Stimulated activated naive CD8-positive, alpha-beta T cell treated with anti-CD3 and anti-CD28 coated beads, Interleukin-15, Interleukin-2, amounts not matched to agents 100 U/mL and 50 U/mL, for 24 hours (primary cell): ENCODE measurements around the gene HOXC11.

Experiments used
- ATAC-seq: fragments of 150-1000 bp; cut with Tn5 transposase; one replicate; pipeline ENCODE4 v1.10.0; 2021
- DNase-seq: peaks from one replicate; pipeline ENCODE4 v3.0.0; 2021

The HOXC11 gene

DNA sequence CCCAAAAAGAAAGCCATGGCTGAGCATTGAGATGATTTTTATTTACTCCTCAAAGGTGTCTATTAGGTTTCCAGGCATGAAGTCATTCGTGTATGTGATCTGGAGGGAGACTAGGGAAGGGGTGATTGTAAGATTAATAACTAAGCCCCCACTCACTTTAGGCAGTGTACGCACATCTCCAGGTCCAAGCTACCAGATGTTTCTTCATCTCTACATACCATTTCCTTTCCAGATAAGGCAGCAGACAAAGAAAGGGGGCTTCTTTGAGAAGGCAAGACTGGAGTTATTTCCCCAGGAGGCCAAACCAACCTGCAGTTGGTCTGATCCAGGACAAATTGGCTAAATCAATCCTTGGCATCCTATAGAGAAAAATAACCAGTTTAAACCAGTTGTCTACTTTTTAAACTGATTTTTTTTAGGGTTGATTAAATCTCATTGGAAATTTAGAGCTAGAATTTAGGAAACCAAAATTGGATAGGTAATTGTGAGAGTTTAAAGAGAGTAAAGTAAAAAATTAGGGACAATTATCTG lies 30.4 kb upstream of the HOXC11 start:
- DNase-seq (no peak), ATAC-seq (no peak)

GRCh38 chr12:53944209-53944608 lies 28.7 kb upstream of the HOXC11 start:
- ATAC-seq (no peak), DNase-seq (no peak)

DNA sequence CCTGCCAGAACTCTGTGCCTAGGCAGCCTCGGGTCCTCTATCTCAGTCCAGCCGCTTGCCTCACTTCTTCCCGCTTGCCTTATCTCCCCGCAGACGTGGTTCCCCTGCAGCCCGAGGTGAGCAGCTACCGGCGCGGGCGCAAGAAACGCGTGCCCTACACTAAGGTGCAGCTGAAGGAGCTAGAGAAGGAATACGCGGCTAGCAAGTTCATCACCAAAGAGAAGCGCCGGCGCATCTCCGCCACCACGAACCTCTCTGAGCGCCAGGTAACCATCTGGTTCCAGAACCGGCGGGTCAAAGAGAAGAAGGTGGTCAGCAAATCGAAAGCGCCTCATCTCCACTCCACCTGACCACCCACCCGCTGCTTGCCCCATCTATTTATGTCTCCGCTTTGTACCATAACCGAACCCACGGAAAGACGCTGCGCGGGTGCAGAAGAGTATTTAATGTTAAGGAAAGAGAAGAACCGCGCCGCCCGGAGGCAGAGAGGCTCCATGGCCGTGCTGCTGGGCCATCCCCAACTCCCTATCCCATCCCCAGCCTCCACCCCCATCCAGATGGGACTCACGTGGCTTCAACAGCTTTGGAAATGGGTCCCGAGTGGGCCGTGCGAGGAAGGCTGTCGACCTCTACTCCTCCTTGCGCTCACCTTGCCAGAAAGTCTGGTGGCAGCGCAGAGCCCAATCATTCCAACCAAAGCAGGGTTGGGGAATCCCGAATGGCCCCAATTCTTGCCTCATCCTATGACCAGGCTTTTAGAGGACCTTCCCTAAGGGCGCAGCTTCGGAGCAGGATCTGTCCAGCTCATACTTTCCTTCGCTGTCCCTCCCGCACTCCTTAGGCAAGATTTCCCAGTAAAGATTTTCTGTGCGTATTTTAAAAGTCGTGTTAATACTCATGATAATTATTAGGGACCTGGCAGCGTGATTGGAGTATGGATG lies 27.7 kb upstream of the HOXC11 start:
- ATAC-seq (no peak), DNase-seq (no peak)

- ATAC-seq (no peak), DNase-seq (no peak)
Measured at GRCh38 chr12:53947743-53948142, 25.2 kb upstream of the HOXC11 start.

DNA sequence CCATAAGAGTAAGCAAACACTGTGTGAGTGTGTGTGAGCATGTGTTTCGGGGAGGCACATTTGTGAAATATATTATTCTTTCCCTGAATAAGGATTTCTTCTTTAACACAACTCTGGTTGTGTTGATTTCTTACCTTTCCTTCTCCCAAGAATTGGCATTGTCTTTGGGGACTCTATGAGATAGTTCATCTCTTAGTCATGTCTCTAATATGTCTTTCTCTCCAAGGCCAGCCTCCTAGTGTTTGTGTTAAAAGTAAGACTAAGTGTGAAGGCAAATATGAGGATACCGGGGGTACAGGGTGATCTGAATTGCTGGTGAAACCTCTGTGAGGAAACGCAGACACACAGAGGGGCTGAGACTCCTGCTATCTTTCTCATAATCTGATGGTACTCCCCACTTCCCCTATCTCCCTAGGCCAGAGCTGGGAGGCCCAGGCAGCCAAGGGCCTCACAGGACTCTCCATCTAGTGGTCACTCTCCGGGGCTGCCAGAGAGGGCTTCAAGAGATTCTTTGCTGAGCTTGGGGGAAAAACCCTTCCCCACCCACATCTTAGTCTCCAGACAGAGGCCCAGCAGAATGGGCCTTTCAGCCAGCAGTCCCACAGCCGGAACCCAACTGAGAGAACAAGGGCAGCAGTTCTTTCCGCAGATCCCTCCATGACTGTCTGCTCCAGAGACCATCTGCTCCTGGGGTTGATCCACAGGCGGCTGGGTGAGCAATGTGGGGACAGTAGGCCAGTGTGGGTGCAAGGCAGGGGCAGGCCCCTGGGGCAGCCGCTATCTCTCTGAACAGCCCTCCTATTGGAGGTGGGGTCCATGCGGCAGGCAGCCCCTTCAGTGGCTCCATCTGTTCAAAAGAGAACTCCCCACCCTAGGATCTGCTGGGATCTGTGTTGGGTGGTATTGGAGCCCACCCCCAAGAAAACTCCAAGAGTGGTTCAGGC lies 24.0 kb upstream of the HOXC11 start:
- DNase-seq: no peak
- ATAC-seq: no peak

DNA sequence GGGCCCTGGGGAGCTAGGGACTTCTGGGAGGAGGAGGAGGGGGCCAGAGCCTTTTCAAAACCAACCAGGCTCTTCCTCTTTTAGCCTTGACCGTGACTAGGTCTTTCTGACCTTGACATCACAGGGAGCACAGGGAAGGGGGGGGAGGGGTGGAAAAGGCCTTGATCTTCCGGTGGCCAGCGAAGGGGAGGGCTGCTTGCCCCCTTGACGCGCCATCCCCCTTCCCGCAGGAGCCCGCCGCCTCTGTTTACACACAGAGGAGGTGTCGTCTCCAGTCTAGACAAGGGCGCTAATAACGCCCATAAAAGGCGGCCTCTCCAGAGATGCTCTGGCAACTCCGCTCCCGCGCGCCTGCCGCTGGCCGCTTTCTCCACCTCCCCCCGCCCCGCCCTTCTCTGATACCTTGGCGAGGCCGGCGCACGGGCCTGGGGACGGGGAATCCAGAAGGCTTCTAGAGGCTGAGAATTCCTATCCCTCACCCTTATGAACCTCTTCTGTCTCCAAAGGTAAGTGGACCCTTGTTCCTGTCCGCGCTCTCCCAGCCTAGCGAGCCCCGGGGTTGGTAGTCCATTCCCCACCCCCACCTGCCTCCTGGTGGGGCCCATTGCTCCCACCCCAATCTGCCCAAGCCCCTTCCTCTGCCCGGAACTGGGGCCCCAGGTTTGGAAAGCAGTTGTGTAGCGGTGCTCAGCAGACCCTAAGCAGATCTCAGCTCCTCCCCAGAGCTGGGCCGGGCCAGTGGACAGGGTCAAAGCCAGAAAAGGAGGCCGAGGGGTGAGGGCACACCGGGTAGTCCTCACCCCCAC lies 23.1 kb upstream of the HOXC11 start:
- DNase-seq: no peak
- no peak for ATAC-seq

GRCh38 chr12:53950437-53950773 lies 22.5 kb upstream of the HOXC11 start:
- ATAC-seq: no peak

DNA sequence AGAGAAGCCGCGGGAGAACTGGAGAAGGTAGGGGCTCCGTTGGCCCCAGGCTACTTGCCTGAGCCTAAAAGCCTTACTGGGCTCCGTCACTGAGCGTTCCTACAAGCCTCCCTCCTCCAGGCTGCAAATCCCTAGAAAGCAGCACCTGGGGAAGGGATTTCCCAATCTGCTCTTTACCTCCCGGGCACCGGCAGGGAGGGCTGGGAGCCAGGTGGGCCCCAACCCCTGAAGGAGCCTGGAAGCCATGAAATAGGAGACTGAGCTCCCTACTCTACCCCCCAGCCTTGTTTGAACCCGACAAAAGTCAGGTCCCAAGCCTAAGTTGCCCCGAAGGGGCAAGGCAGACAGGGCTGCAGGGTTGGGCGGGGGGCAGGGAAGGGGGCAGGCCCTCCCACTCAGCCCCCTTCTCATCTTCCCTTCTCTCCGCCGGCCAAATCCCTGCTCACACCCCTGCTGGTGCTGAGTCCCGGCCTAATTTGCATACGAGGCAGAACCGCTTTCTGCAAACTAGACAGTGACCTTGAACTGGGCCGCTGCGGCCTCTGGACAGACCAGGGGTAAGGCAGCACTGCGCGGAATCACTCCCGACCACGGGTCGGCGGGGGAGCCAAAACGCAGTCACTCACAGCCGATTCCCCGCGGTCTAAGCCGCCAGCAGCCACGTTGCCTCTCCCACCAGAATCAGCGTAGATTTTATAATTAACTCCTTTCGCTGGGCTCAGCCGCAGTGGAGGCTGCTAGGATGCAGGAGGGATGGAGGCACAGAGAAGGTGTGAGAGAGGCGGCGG lies 21.9 kb upstream of the HOXC11 start:
- DNase-seq: no peak
- no peak for ATAC-seq

More at GRCh38 chr12:53950437-53950773, 22.5 kb upstream of the HOXC11 start:
- no peak for DNase-seq

GRCh38 chr12:53951577-53952334 lies 21.2 kb upstream of the HOXC11 start:
- no peak for DNase-seq
- ATAC-seq: no peak

- DNase-seq: no peak
- no peak for ATAC-seq
Measured at GRCh38 chr12:53952335-53952694, 20.6 kb upstream of the HOXC11 start.

DNA sequence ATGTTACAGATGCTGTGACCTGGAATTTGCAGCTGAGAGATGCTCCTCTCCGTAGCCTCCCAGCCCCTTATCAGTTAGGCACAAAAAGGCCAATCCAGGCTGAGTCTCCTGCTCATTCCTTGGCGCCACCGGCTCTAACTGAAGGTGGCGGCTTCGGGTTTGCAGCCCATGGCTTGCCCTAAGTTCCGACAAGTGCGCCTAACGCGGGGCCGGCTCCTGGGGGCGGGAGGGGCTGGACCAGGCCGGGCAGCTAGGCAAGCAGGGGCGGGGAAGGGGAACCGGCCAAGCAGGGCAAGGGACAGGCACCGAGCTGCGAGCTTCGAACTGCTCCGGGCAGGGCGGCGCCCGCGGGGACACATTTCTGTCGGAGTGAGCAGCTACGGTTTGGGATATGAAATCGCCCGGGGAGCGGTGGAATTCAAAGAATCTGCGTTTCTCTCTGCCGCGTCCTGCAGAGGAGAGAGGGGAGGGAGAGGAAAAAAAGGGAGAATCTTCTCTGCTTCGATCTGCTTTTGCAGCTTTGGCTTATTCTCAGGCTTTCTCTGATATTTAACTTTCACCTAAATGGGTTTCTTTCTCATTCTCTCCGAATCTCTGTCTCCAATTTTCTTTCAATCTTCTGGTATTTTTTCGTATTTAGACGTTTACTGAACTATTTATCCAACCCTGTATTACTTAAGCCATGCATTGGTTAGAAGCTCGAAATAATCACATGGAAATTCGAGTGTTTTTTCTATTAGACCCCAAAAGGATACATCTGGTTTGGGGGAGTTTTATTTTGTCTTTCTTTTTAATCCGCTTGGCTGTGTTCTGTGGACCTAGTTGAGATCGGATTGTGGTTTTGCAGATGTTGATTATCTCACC lies 19.8 kb upstream of the HOXC11 start:
- ATAC-seq: no peak
- DNase-seq: no peak

DNA sequence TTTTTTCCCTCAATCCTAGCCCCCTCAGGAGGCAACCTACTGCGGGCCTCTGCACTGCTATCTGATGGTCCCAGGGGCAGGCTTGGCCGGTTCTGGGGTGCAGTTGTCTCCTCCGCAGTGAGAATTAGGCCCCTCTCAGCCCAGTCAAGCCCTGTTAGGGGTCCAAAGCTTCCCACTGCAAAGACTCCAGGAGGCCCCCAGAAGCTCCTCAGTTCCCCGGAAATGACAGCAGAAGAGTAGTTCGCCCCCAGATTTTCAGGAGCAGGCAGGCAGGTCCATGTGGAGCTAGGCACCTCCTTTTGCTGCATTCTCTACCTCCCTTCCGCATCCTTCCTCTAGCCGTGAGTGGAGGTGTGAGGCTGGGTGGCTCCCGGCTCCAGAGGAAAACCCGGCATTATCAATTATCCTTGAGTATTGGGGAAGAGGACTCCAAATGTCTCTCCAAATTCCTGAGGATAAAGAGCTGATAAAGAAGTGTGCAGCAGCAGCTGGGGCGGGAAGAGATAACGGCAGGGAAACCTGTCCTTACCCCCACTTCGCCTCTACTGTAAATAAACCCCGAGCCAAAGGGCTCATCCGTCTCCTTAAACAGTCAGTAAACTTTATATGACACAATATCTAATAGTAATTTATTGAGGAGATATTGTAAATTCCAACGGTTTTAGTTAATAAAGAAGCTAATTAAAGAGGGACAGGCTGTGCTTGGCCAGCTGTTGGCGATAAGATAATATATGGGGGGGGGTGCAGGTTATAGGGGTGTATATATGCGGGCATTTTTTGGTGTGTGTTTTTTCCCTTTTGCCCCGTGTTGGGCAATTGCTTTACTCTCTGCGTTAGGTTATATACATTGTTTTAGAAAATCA lies 18.9 kb upstream of the HOXC11 start:
- ATAC-seq (no peak), DNase-seq (no peak)

DNA sequence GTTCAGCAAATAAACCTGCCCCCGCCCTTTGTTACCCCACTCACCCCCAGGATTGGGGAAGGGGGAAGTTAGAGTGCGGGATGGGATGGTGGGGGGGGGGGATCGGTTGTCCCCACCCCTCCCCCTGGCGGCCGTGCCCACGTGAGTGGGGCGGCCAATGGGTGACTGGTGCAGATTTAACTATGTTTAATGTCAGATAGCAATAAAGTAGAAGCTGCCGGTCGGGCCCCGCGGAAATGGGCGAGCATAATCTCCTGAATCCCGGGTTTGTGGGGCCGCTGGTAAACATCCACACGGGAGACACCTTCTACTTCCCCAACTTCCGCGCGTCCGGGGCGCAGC lies 18.3 kb upstream of the HOXC11 start, which contains the start of gene HOXC12:
HOXC12 (plus strand) TSS at position 210 of the 342 bp plus-strand sequence; CDS start at position 237, 27 bp downstream.
- no peak for ATAC-seq

DNA sequence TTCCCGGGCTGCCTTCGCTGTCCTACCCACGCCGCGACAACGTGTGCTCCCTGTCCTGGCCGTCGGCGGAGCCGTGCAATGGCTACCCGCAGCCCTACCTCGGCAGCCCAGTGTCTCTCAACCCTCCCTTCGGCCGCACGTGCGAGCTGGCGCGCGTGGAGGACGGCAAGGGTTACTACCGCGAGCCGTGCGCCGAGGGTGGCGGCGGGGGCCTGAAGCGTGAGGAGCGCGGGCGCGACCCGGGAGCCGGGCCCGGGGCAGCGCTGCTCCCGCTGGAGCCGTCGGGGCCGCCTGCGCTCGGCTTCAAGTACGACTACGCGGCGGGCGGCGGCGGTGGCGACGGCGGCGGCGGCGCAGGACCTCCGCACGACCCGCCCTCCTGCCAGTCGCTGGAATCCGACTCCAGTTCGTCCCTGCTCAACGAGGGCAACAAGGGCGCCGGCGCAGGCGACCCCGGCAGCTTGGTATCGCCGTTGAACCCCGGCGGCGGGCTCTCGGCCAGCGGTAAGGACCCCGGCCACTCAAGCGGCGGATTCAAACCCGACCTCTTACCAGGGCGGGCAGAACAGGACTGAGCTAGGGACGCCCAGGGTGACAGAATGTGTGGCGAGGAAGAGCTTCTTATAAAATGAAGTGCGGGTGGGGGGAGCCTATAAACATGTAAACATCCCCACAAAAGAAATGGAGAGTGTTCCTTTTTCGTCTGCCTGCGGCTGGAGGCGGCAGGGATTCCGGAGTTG lies 17.7 kb upstream of the HOXC11 start:
- ATAC-seq (no peak), DNase-seq (no peak)

More for the DNA sequence above, 18.3 kb upstream of the HOXC11 start, which contains the start of gene HOXC12:
- DNase-seq: no peak

DNA sequence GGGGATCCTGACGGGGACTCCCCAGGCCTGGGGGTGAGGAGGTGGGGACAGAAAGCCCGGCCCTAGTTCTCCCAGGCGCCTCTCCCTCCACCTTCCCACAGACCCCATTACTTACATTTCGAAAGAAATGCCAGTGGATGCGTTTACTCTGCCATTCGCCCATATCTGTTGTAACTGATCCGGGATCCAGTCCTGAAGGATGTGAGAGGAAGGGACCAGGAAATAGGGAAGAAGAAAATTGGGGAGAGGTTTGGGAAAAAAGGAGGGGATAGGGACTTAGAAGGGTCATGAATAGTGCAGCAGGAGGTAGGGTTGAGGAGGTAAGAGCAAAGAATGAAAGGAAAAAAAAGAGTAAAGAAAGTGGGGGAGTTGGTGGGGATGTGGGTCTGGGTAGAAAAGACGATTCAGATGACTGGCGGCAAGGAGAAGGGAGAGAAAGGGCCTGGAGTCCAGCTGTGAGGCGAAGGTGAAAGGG lies 17.1 kb upstream of the HOXC11 start:
- ATAC-seq: no peak

GRCh38 chr12:53956251-53956887 lies 16.6 kb upstream of the HOXC11 start:
- ATAC-seq (no peak), DNase-seq (no peak)

More for the DNA sequence above, 17.1 kb upstream of the HOXC11 start:
- DNase-seq: no peak
